GM21447 (cell line): Measurements from ENCODE around the gene TXNRD2.

Experiments used
- ATAC-seq: cut with Tn5 transposase; IDR thresholded peaks from one replicate; pipeline ENCODE4 v1.9.1; 2021; ENCODE audit not compliant: unreplicated experiment

Gene TXNRD2

DNA sequence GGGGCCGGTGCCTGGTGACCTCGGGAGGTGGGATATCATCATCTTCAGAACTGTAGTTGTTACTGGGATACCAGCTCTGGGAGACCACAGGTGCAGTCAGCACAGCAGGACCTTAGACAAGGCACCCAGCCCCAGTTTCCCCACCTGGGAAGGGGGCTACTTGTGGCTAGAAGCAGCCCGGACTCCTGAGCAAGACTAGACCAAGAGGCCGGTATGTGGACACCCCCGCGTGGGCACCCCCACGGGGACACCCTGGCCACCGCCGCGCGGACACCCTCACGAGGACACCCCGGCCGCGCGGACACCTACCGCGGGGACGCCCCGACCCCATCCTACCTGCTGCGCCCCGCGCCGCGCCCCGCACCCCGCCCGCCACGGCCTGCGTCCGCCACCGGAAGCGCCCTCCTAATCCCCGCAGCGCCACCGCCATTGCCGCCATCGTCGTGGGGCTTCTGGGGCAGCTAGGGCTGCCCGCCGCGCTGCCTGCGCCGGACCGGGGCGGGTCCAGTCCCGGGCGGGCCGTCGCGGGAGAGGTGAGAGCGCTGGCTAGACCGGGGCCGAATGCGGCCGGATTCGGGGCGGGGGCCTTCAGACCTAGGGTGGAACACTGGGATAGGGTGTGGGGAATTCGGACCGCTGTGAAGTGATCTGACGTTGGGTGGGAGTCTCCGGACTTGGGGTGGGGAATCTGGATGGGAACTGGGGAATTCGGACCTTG, at the start of gene TXNRD2, which contains the start of gene COMT:
Gene TXNRD2 (minus strand): TSS at position 454 of the 718 bp plus-strand sequence. CDS start 15 bp downstream, at position 439.
Gene COMT (plus strand): TSS at position 408 of the 718 bp plus-strand sequence. CDS start 20,755 bp downstream, outside the sequence.
- no peak for ATAC-seq

DNA sequence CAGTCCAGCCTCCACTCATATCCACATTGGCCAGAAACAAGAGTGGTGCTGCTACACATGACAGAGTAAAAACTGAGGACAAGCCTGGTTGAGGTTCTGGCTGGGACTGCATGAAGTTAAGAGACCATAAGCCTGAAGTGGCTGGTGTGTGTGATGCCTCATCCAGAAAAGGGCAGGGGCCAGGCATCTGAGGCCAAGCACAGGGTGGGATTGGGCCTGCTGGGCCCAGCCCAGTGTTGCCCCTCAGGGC, 49.7 kb upstream of the TXNRD2 start:
- ATAC-seq, result no peak

DNA sequence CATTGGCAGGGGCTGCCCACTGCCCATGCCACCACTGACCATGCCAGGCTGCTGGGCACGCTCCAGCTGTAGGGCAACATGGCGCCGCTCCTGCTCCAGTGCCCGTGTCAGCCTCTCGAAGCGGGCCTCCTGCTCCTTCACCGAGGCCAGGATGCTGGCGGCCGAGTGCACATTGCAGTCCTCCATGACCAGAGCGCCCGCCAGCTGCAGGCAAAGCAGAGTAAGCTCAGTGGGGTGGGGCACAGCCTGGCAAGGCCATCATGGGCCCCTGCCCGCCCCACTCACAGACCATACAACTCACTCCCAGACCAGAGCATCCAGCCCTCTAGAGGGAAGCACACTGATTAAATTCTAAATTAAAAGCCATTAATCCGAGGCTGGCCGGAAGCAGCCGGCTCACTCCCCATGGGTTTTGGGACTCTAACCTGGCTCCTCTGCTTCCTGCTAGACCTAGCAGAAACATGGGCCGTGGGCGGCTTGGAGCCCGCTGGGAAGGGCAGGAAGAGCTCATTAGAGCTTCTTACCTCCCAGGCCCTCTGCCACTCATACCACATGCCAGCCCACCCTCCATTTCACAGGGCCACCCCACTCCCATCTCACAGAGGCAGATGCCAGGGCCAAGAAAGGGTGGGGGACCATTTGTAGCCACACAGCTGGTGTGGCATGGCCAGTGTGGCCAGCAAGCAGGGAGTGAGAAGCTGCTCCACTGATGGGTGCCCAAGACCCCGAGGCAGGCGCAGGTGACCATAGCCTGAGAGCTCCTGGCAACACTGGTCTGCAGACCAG, 49.2 kb upstream of the TXNRD2 start:
- ATAC-seq, result no peak

DNA sequence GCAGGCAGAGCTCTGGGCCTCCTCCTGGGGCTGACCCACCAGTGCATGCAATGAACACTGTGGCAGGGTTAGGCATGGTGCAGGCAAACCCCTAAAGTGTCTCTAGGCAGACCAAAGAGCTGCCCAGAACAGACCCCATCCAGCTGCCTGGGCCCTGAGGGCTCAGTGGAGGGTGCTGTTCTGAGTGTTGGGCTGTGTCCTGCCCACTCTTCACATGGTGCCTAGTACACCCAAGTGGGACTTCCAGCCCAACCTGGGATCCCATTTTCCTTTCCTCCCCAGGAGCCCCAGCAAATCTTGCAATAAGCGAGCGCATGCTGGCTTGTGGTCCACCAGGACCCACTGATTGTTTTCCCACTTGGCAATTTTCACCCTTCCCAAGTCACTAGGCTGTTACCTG, 48.6 kb upstream of the TXNRD2 start:
- ATAC-seq, result no peak

DNA sequence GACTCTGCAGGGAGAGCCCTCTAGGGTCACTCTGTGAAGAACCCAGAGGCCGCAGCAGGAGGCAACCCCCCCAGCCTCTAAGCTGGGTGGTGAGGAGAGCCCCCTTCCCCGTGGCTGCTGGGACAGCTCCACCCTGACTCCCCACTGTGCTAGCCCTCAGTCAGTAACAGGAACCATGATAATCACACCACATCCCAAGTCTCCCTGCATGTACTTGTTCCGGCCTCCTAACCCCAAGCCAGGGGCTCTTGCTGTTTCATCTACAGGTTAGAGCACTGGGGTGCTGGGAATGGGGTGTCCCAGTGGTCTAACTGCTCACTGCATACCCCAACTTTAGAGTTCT, 48.1 kb upstream of the TXNRD2 start:
- no peak for ATAC-seq

DNA sequence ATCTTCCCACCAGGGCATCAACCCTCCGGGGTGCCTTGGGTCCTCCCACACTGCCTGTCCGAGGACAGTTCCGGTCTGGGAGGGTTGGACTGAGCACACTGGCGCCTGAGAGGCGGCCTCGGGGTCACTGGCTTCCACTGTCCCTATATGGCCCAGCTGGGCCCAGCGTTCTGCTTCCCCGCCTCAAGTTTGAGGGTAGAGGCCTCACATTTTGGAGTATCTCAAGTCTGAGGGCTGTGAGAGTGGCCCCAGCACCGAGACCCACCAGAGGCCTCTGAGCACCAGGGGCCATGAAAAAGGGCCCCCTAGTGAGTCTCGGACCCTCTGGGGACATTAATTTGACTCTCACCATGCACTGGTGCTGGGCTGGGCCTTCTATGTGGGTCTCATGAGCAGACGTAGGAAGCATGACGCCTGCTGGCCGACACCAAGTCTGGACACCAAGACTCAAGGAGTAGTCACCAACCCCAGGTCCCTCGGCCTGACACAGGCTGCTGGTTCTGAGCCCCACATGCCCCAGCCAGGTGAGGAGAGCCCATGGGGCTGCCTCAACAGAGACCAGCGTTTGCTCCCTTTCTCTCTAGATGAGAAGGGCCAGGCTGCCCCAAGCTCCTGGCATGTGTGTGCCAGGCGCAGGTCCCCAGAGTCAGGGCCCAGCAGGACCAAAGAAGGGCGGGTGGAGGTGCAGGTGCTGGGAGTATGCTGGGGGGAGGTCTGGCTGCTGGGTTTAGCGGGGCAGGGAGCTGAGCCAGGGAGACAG, 47.5 kb upstream of the TXNRD2 start:
- ATAC-seq, result no peak

DNA sequence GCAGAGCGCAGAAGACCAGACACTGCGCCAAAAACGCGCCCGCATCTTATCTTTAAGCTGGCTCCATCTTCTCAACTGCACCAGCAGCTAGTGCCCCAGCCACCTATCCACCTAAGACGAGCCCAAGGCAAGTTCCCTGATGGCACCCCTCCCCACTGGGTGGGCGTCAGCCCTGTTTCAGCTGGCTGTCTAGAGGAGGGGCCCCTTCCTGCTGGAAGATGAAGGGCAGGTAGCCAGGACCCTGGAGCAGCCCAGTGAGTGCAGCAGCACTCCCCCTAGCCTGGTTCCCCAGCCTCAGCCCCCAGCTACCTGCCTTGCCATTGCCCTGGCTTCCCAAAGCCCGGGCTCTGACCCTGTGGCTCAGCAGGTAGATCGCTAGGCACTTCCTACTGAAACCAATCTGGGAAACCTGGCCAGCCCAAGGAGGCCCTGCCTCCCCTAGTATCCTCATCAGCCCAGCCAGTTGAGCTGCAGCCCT, 46.8 kb upstream of the TXNRD2 start:
- ATAC-seq, result no peak

DNA sequence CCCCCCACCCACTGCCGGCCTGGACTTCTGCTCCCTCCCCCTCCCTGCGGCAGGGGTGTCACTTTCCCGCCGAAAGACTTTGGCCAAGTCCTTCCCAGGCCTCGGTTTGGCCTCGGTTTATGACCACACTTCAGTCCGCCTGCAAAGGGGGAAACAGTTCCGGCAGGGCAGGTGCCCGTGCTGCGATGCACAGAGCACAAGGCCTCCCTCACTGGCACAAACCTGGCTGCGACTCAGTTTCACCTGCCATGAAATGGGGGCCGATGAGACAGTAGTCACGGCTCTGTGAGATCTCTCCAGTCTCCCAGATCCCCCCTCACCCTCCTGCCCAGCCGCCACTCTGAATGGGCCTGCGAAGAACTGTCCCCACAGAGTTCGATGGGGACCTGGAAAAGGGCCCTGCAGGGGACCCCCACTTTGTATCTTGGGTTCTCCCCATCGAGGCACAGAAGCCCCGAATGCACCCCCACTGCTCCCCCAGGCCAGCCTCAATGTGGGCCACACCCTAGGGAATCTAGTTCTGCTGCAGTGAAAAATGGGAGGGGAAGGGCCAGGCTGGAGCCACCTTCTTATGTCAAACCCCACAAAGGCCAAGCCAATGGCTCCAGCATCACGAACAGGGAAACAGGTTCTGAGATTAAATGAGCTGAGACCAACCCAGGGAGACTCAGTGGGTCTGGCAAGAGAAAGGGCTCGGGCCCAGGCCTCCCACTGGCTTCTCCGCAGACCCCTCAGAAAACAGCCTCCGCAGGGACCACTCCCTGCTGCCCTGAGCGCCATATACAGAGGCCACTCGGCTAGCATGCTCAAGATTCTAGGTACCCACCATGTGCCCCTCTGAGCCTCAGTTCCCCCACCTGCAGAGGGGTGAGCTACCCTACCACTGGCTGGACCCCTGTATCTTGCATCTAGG, 46.0 kb upstream of the TXNRD2 start:
- no peak for ATAC-seq

DNA sequence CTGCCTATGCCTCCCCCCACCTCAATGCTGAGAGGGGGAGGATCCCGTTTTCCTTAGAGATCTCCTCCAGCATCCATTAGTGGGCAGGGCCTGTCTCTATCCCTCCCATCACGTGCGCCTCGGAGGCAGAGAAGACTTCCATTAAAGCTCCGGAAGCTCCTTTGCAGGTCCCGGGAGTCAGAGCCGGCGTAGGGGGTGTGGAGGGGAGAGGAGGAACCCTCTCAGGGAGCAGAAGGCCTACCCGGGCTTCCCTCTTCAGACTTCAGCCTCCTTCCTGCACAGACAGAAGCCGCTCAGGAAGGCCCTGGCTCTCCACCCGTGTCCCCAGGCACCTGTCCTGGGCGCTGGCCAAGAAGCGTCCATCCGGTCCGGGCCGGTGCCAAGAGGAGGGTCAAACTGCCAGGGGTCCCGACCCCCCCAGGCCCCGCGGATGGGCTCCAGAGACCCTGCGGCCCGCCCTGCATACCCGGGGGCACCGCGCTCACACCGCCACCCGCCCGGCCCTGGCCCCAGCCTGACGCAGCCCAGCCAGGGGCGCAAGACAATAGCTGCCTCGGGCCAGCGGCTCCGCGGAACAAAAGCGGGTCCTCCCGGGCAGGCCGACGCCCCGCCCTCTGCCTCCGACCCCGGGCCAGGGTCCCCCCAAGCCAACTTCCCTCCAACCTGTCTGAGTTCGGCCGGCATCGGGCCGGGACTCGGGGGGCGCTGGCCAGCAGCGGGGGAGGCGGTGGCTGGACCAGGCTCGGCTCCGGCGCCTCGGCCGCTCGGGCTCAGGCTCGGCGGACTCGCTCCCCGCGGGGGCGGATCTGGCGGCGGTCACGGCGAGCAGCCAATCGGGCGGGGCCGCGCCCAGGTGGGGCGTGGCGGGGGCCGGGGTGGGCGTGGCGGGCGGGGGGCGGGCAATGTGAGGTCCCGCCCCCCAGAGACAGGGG, 45.1 kb upstream of the TXNRD2 start:
- peak; percentile 58 for ATAC-seq

DNA sequence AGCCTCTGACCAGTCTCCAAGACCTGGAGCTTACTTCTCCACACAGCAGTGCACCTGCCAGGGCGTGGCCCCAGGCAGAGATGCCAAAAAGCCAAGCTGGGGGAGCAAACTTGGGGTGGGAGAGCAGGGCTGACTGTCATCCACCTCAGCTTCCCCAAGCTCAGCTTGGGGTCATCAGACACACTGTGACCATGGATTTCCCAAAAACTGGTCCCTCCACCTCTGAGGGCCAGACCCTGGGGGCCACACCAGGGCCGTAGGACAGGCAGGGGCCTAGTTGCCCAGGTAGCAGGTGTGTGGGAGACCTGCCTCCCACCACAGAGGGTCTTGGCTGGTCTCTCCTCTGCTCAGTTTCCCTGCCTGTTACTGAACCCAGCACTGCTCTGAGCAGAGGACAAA, 44.4 kb upstream of the TXNRD2 start:
- ATAC-seq, result no peak

DNA sequence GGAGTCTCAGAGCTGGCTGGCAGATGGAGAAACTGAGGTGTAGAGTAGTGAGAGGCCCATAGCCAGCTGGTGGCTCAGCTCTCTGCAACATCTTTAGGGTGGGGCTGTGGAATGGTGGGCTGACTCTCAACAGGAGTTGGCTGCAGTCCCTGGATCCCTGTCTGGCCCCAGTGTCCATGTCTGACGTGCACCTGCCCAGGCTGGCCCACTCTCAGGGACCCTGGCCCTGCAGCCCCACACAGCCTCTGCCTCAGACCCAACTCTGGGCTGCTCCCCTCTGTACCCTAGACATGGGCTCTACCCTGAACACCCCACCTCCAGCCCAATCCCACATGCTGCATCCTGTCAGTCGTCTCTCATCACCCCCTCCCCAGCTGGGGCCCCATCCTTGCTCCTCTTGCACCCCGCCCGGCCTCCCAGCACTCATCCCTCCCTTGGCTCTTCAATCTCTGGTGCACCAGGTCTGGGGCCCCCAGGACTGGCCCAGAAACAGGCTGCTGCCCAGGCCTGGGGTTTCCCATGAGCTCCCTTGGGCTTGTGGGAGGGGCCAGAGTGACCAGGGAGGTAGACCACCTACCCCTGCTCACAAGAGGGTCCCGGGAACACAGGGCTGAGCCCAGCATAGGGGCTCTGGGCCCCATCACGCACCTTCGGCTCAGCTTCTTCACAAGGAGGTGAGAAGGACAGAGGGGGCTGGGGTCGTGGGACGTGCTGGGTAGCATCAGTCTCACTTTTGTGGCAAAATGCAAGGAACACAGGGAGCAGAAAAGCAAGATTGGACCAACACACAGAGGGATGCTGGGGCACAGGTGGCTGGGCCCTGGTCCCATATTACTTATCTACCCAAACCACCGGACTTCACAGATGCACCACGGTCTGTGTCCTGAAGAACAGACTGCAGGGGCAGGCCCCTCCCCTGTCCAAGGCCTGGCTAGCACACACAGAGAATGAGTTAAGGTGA, 43.5 kb upstream of the TXNRD2 start:
- no peak for ATAC-seq

DNA sequence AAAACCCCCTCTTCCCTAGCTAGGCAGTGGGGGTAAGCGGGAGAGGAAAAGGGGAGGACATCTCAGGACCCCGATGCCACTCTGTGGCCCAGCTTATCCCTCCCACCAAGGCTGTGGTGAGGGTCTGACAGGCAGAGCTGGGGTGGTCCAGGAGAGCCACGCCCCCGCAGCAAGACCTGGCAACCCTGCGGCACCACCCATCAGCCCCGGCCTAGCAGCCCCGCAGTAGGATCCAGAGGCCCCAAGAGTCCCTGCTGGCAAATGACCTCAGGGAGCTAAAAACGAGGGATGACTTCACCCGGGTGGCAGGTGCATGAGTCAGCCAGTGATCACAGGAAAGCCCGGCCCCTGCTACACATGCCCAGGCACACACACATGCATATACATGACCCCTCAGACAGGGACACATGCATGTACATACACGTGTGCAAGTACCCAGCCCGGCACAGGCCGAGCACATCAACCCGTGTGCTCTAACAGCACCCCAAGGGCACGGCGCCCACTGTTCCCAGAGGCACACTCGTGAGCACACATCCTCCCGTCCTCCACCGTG, 42.7 kb upstream of the TXNRD2 start:
- no peak for ATAC-seq

DNA sequence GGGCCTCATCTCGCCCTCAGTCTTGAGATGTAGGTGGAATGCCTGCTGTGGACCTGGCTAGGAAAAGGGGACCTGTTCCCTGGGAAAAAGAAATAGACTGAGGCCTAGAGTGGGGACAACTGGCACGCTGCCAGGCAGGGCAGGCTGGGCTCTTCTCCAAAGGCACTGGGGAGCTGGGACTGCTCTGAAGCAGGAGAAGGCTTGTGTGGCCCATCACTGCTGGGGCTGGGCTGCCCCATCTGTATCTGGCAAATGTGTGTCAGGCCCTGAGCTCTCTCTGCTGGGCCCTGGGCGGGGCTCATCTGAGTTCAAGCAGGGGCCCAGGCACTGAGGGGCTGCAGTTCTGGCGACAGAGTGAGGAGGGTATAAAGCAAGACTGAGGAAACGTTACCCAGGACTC, 42.1 kb upstream of the TXNRD2 start:
- no peak for ATAC-seq

DNA sequence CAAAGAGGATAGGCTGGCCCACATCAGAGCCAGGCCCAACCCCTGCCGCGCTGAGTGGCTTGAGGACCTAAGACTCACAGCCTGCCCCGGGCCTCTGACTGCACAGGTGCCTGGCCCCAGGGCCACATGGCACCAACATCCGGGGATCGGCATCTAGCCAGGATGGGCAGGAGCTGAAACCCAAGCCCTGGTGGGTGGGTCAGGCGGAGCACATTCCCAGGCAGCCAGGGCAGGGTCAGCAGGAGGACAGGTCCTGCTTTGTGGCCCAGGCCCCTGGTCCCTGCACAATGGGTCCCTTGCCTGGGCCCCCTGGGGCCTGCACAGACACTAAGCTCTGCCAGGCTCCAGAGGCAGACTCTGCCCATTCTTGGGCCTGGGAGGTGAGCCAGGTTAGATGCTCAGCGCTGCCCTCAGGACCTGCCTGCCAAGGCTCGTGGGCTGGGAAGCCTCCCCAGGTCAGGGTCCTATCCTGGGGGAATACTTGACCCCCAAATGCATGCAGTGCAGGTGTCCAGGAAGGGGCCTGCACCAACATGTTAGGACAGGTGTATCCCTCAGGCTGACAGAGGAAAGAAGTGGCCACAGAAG, 41.5 kb upstream of the TXNRD2 start:
- no peak for ATAC-seq

DNA sequence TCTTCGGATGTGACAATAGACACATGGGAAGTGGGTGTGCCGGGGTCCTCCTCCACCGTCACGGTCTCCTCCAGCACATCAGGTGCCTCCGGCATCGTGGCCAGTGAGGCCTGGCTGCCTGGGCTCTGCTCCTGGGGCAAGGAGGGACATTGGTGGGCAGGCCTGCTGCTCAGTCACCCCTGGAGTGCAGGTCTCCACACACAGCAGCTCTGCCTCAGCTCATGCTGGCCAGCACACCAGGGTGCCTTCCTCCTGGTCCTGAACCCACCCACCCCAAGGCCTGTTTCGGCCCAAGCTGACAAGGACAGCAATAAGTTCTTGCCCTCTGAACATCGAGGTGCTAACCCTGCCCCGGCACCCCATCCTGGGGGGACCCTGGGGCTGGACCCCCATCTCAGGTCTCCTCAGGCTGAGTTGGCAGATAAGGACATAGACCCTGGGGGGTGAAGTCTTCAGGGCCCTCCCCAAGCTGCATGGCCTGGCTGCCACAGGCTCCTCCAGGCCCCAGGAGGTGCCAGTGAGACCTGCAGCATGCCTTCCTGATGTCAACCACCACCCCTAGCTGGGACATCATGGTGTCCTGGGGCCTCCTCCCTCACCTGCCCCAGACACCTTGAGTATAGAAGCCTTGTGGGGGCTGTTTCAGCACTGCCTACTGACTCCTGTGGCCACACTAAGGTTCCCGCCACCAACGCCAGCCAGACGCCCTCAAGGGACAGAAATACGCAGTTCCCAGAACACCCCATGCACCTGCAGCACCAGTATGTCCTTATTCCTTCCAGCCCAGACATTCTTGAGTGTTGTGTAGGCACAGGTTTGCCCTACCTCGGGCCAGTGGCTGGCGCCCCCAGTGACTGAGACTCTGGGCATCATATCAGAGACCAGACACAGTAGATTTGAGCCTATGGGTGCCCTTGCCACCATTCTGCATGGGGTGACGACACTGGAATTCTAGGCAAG, 40.6 kb upstream of the TXNRD2 start:
- ATAC-seq, result no peak

DNA sequence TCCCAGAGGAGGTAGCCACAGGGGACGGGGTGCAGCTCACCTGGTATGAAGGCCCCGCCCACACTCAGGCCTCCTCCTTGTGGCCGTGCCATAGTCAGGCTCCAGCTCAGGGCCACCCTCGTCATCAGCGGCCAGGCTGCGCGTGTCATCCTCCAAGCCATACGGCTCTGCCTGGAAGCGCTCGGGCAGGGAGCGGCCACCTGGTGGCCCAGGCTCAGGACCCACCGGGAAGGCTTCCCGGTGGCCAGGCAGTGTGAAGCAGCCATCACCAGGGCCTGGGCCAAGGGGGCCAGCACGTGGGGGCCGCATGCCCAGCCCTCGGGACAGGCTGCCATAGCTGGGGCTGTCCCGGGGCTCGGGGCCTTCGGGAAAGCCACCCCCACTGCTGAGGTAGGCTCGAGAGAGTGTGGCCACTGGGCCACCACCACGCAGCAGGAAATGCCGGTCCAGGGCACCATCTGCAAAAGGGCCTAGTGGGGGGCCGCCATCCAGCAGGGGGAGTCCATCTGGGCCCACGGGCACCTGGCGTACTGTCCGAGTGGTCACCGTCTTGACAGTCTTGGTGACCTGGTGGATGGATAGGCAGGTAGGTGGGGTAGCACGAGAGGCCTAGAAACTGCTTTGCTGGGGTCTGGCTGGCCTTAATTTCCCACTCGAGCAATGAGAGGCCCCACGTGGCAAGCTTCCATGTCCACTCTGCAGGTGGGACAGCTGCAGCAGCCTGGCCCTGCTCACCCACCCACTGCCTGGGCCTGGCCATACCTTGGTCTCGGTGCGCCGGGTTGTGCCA, 39.7 kb upstream of the TXNRD2 start:
- ATAC-seq, result no peak
